Prostate gland (tissue), 2 donors: ENCODE data around the gene MUC20.

Source experiments
- POLR2A ChIP-seq: fragments of 450-650 bp; IDR thresholded peaks from one replicate; pipeline ENCODE4 v1.6.1; 2016; ENCODE audit warnings: antibody characterized with exemption, mild to moderate bottlenecking
- POLR2AphosphoS5 ChIP-seq: sonication (generic); formaldehyde crosslinking; IDR thresholded peaks from one replicate; pipeline ENCODE4 v1.6.1; 2017; ENCODE audit warnings: antibody characterized with exemption
- TF ChIP-seq, protein P1 (sequence below), 4 experiments: fragments of 200-600 bp in 2 of 4; fragments of 450-650 bp in 2 of 4; sonication (generic) in 2 of 4; IDR thresholded peaks; 1 replicate in 3 of 4; 2 replicates in 1 of 4; pipeline ENCODE4 v1.5.1; 2016 to 2019; ENCODE audit warnings: antibody characterized with exemption in 4 of 4, mild to moderate bottlenecking in 2 of 4, moderate library complexity in 2 of 4

DNA sequence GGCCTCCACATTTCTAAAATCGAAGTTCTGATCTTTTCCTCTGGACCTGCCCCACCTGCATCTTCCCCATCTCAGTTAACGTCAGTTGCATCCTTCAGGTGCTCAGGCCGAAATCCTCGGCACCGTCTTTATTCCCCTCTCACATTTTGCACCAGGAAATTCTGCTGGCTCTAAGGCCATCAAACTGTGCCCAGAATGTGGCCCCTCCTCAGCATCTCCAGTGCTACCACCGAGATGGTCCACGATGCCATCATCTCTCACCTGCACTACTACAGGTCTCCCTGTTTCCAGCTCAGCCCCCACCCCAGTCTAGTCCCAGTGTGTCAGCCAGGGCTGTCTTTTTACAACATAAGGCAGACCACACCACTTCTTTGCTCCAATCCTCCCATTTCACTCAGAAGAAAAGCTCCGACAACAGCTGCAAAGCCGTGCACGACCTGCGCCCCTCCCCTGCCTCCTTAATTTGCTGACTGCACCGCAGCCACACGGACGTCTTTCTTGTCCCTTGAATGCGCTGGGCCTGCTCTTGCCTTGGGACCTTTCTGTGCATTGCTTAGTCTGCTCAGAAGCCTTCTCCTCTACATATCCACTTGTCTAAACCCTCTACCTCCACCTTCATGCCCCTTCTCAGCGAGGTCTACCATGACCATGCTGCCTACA lies 14.4 kb downstream of the MUC20 start:
- TF ChIP-seq, protein P1, sequence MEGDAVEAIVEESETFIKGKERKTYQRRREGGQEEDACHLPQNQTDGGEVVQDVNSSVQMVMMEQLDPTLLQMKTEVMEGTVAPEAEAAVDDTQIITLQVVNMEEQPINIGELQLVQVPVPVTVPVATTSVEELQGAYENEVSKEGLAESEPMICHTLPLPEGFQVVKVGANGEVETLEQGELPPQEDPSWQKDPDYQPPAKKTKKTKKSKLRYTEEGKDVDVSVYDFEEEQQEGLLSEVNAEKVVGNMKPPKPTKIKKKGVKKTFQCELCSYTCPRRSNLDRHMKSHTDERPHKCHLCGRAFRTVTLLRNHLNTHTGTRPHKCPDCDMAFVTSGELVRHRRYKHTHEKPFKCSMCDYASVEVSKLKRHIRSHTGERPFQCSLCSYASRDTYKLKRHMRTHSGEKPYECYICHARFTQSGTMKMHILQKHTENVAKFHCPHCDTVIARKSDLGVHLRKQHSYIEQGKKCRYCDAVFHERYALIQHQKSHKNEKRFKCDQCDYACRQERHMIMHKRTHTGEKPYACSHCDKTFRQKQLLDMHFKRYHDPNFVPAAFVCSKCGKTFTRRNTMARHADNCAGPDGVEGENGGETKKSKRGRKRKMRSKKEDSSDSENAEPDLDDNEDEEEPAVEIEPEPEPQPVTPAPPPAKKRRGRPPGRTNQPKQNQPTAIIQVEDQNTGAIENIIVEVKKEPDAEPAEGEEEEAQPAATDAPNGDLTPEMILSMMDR (IDR thresholded peaks at IDR 0.05): no peak
- no peak for TF ChIP-seq POLR2AphosphoS5
- TF ChIP-seq POLR2A: no peak
